T47D (cell line): ENCODE data around the gene DDX54.

Experiments
- DNase-seq, 2 experiments: peaks; one replicate each; pipeline versions ENCODE4 v3.0.0 to v3.0.0-alpha.2; 2011 to 2012; ENCODE audit warnings: low read depth in 1 of 2, low spot score in 1 of 2
- JUND ChIP-seq: IDR thresholded peaks from 2 replicates; pipeline ENCODE4 v1.6.1; 2012; ENCODE audit warnings: low read depth
- in situ Hi-C: cut with HindIII; loops from 2 replicates; pipeline ENCODE4 v1.10.0; 2016; ENCODE audit warnings: low sequenced_read_pairs, low pct_unique_long_range_greater_than_20kb

Gene DDX54

GRCh38 chr12:113162102-113163029 lies 22.9 kb downstream of the DDX54 start:
- no peak for DNase-seq
- in situ Hi-C loops, result no loop called here
- no peak for TF ChIP-seq JUND

GRCh38 chr12:113161415-113162016 lies 23.8 kb downstream of the DDX54 start:
- peak; percentile 94 to 96 for DNase-seq
- no peak for TF ChIP-seq JUND
- in situ Hi-C loops, result no loop called here

- in situ Hi-C loops, result no loop called here
Measured at GRCh38 chr12:113159937-113160336, 25.3 kb downstream of the DDX54 start.

GRCh38 chr12:113158439-113159203 lies 26.7 kb downstream of the DDX54 start:
- no peak for TF ChIP-seq JUND
- in situ Hi-C loops, result no loop called here
- no peak for DNase-seq

More at GRCh38 chr12:113159937-113160336, 25.3 kb downstream of the DDX54 start:
- no peak for TF ChIP-seq JUND
- no peak for DNase-seq

GRCh38 chr12:113157218-113157859 lies 27.9 kb downstream of the DDX54 start:
- in situ Hi-C loops, result no loop called here
- DNase-seq, result no peak
- TF ChIP-seq JUND, result no peak

- in situ Hi-C loops, result no loop called here
- DNase-seq, result no peak
- TF ChIP-seq JUND, result no peak
Measured at GRCh38 chr12:113155646-113156045, 29.6 kb downstream of the DDX54 start.

- TF ChIP-seq JUND, result no peak
- in situ Hi-C loops, result no loop called here
- no peak for DNase-seq
Measured at GRCh38 chr12:113155060-113155459, 30.2 kb downstream of the DDX54 start.

GRCh38 chr12:113154351-113154973 lies 30.8 kb downstream of the DDX54 start:
- no peak for TF ChIP-seq JUND
- in situ Hi-C loops, result no loop called here
- DNase-seq, result no peak

- DNase-seq, result peak; percentile 93 to 97
- TF ChIP-seq JUND, result no peak
- in situ Hi-C loops, result no loop called here
Measured at GRCh38 chr12:113152835-113153814, 32.2 kb downstream of the DDX54 start.

- in situ Hi-C loops, result no loop called here
- no peak for DNase-seq
- no peak for TF ChIP-seq JUND
Measured at GRCh38 chr12:113152196-113152834, 33.0 kb downstream of the DDX54 start.
